GM21529 (cell line): ENCODE measurements around the gene AP5Z1.

Experiments used
- ATAC-seq: cut with Tn5 transposase; IDR thresholded peaks from one replicate; pipeline ENCODE4 v1.9.1; 2021; ENCODE audit not compliant: unreplicated experiment

Gene AP5Z1

GRCh38 chr7:4819560-4820404, 44.4 kb downstream of the AP5Z1 start:
- no peak for ATAC-seq

- ATAC-seq: no peak
Measured at GRCh38 chr7:4820405-4820966, 45.1 kb downstream of the AP5Z1 start.

DNA sequence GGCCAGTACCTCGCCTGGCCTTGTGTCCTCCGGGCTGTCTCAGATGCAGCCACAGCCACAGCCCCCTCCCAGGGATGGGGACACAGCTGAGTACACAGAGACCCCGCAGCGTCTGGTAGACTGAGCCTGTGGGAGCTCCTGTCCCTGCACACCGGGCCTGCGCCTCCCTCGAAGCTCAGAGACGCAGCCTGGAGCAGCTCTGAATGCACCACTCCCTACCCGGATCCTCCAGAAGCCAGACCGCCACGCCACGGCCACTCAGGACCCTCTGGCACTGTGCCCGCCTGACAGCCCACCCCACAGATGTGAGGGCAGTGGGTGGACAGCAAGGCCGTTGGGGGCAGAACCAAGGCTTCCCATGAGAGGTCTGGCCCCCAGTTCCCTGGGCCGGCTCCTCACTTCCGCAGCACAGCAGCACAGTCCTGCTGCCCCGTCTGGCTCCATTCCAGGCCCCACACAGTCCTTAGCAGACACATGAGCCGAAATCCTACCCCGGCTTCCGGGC, 45.6 kb downstream of the AP5Z1 start:
- ATAC-seq: no peak

DNA sequence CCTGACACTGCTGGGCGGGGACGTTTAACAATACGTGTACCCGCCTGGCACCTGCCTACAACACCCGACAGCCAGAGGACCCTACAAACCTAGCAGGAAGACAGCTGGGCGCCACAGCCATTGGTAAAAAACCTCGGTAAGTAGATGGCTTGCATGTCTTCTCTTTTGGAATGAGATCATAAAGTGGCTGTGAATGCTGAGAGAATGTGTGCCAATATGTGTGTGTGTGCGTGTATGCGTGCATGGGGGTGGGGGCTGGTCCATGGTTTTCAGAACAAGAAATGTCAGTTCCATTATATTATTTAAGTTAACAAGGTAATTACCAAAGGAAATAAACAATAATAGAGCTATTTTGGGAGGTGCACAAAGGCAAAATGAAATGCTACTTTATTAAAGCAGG, 47.3 kb downstream of the AP5Z1 start:
- ATAC-seq: no peak

GRCh38 chr7:4823441-4824119, 48.2 kb downstream of the AP5Z1 start:
- no peak for ATAC-seq

DNA sequence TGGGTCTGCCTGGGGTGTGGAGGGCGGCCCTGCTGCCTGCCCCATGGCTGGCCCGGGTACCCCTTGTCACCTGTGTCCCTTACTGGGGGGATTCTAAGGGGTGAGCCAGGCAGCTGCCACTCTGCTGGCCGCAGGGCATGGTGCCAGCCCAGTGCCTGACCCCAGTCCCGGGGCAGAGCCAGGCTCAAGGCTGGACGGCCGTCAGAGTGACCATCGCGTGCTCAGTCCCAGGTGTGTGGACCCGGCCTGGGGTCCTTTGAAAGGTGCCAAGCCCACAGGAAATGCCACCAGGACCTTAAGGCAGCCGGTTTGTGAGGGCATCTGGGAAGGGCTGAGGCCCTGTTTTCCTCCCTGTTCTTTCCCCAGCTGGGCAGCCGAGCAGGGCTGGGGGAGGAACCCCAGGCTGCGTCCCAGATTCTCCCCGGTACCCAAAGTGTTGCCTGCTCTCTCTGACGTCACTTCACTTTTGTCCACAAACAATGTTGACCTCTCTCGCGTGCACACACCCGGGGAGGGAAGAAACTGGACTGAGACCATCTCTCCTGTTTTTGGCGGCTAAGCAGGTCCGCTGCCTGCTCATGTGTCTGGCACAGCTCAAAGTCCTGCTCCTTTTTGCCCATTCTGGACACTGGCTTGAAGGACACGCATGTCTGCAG, 48.8 kb downstream of the AP5Z1 start:
- ATAC-seq: no peak

- ATAC-seq: no peak
Measured at GRCh38 chr7:4825081-4825480, 49.7 kb downstream of the AP5Z1 start.

DNA sequence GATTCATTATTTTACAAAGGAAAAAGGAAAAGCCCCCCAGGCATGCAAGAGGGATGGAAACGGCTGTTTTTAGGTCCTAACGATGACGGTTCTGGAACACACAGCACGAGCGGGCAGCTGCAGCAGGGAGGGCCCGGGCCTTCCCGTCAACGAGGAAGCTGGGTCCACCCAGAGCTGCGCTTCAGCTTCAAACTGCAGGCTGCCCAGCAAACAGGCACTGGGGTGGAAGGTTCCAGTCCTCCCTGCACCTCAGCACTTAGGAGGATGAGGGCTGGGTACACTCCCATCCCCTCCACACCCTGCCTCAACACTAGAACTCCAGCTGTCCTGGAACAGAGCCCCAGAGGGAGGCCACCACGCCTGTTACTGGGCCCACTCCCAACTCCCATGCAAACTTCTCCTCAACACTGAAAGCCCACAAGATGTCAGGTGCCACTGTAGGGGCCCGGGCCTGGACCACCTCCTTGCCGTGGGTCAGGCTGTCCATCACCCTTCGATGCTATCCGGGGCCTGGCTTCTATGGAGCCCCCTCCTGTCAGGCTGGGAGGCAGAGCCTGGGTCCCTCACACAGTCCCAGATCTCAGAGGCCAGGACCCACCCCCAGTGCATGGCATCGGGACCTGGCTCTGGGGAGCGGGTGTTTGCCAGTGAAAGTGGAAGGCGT, 53.4 kb downstream of the AP5Z1 start:
- ATAC-seq: no peak

- ATAC-seq: peak; percentile 66
Measured at GRCh38 chr7:4830176-4830575, 54.8 kb downstream of the AP5Z1 start.

DNA sequence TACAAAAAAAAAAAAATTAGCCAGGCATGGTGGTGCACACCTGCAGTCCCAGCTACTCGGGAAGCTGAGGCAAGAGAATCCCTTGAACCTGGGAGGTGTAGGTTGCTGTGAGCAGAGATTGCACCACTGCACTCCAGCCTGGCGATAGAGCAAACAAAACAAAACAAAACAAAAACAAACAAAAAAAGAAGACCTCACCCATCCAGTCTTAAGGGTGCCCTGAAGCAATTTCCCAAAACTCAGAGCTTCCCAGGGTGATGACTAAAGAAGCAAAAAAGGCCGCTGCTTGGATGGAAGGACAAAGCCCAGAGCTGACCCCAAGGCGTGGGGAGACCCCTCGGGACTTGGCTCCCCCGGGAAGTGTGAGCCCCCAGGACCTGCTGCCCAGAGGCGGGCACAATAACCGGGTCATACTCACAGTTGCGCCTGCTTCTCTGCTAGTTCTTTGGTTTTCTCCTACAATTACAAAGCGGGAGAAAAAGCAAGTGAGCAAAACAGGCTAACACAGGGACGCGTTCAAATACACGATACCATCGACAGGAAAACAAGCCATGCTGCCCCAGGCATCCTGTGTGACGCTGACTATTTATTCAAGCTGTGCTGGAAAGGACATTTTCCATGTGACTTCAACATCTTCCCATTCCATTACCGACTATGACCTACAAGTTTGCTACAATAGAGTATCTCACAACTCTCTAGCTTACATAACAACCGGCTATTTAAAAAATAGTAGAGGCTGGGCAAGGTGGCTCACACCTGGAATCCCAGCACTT, 56.5 kb downstream of the AP5Z1 start:
- no peak for ATAC-seq

- ATAC-seq: no peak
Measured at GRCh38 chr7:4832711-4833110, 57.3 kb downstream of the AP5Z1 start.

- ATAC-seq: no peak
Measured at GRCh38 chr7:4833176-4833575, 57.8 kb downstream of the AP5Z1 start.

- ATAC-seq: no peak
Measured at GRCh38 chr7:4833691-4834600, 58.5 kb downstream of the AP5Z1 start.

DNA sequence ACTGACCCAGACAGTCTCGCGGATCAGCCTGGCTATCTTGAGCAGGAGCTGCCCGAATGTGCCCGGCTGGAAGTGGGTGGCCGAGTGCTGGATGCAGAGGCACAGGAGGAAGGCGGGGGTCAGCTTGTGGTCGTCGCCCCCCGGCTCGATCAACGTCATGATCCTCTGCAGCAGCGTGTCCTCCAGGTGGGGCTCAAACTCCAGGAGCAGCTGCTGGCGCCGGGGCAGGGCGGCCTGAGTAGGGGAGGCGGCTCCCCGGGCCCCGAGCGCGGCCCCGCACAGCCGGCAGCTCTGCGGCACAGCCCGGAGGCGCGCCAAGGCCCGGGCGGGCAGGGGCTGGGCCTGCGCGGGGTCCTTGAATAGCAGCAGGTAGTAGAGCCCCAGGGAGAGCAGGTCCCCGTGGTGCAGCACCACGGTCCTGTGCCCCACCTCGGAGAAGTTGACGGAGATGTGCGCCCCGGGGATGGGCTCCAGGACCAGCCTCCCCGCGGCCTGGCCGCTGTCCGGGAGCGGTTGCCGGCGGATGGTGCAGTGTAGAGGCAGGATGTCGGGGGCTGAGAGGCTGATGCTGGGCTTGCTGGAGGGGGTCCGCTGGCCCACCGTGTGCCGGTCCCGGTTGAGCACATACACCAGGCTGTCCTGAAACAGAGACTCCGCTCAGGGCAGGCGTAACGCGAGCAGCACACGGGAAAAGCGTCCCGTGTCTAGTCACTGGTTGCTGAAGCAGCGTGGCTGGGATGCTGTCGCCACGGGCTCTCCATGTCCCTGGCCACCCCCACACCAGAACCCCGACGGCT, 59.4 kb downstream of the AP5Z1 start:
- no peak for ATAC-seq

DNA sequence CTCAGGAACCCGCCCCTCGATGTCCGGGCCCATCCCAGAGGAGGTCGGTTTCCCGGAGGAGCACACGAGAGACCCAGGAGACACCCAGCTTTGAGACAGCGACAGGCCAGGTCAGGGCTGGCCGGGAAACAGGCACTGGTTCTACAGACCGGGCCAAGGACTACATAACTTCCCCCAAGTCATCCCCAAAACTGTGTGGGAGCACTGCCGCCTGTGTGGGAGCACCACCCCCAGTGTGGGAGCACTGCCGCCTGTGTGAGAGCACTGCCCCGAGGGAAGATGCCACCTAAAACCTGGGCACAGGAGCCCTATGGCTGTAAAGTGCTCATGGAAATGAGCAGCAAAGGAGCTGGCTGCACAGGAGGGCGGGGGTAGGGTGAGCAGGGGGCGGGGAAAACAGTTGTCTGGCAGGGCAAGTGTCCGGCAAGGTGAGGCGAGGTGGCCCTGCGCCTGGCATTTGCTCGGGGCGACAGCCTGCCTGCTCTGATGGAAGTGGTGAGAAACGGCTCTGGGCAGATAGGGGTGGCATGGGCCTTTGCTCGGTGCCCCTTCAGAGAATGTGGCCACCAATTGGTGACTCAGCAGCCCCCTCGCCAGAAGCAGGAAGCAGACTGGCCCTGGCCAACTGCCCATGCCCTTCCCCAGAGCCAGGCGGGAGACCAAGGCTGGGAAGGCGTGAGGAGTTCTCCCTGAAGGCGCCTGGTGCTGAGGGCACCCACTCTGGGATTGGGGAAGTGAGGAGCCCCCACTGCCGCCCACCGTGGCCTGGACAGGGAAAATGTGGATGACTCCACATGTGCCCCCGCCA, 60.2 kb downstream of the AP5Z1 start:
- ATAC-seq: no peak

GRCh38 chr7:4836206-4836661, 60.8 kb downstream of the AP5Z1 start:
- no peak for ATAC-seq

GRCh38 chr7:4837041-4837802, 61.8 kb downstream of the AP5Z1 start:
- ATAC-seq: no peak
